CMK (cell line): ENCODE data around the gene SPATA16.
"Not testable (repeated sequence)": the region's sequence is repeated elsewhere in the genome, so short reads cannot be mapped to it uniquely, and the experiment has no call there.

ENCODE experiments used
- DNase-seq: peaks from one replicate; pipeline ENCODE4 v3.0.0-alpha.2; 2010; ENCODE audit warnings: low read depth

The SPATA16 gene

DNA sequence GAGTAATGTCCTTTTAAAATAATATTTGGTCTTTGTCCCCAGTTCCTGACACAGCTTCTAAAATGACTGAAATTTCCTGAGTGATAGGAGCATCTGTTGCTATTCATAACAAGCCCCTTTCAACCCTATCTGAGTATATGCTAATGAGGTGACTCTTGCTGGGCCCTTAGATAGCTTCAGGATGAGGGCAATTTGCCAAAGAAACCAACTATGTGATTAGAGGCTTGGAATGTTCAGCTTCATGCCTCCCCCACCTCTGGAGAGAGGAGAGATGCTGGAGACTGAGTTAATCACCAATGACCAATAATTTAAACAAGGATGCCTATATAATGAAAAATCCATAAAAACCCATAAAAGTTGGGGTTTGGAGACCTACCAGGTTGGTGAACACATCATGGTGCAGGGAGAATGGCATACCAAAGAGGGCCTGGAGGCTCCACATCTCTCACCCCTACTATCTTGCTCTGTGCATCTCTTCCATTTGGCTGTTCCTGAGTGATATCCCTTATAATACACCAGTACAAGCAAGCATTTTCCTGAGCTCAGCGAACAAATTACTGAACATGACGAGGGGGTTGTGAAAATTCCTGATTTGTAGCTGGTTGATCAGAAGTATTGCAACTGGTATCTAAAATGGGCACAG lies 201.3 kb downstream of the SPATA16 start:
- no peak for DNase-seq

- no peak for DNase-seq
Measured at GRCh38 chr3:172938788-172939187, 202.2 kb downstream of the SPATA16 start.

GRCh38 chr3:172931746-172932285 lies 209.2 kb downstream of the SPATA16 start:
- DNase-seq = no peak

DNA sequence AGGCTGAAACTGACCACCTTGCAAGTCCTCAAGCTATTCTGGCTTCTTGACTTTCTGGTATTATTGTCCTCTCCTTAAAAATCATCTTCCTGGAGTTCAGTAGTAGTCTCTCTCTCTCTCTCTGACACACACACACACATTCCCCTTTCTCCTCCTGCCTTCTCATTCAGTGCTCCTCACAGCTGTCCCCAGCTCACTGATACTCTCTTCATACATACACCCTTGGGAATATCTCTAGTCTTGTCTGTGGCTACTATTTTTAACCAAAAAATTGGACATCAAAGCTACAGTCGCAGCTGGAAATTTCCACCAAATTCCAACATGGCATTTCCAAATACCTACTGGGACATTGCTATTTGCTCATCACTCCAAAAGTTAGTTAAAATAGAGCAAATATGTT lies 211.6 kb downstream of the SPATA16 start:
- no peak for DNase-seq

- DNase-seq = no peak
Measured at GRCh38 chr3:172924546-172924945, 216.5 kb downstream of the SPATA16 start.

DNA sequence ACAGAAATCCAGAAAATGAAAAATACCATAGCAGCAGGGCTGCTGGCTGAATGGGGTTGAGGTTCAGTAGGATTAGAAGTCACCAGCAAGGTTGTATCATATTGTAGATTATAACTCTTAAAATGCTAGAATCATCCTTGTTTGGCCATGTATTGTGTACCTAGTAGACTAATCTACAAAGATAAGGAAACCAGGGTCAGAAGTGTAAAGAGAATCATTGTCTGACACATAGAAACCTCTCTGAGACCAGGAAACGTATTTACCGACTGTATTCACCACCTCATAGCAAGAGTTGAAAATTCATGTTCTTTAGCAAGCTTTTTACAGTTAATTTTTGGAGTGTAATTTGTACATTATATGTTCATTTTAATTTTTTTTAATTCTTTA lies 221.7 kb downstream of the SPATA16 start:
- DNase-seq = no peak

DNA sequence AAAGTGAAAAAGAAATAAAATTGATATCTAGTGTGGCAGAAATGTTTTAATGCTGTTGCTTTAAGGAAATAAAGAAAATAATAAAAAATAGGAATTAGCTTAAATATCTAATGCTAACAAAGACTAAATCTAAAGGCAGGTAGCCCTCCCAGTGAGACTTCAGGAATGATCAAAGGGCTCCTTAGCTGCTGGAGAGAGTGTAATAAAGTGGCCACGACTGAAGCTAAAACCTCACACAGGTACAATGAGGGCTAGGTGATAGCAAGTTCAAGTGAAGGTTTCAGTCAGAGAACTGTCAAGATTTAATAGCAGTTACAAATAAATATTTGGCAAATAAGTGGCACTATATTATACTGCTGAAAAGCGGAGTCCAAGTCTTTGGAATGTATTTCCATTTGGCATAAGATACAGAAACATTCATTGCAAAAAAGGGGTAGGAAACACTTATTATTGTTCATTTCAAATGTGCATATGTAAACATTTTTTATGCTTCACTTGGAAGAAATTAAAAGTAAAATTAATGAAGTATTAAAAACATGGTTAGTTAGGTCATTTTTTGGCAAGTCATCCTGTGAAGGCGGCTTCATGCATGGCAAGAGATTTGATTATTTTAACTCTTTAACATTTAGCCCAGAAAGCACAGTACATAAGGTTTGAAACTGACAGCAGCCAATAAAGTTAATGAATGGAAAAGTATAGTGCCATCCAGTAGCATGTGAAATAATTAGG lies 222.3 kb downstream of the SPATA16 start:
- no peak for DNase-seq

DNA sequence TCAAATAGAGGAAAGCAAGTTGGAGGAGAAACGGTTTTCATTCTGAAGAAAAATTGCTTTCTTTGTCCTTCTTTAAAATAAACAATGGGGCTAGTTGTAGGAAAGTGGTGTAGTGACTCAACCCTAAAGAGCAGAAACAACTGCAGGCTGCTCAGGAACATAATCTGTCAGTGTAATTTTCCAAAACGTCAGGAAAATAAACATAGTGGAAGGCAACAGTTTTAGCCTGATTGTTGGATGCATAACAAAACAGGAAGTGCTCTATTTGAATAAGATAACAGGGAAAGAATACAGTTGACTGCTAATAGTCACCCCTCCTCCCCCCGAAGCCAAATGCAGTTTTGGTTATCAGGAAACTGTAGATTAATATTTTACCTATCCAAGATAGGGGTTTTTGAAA lies 222.9 kb downstream of the SPATA16 start:
- DNase-seq = no peak

DNA sequence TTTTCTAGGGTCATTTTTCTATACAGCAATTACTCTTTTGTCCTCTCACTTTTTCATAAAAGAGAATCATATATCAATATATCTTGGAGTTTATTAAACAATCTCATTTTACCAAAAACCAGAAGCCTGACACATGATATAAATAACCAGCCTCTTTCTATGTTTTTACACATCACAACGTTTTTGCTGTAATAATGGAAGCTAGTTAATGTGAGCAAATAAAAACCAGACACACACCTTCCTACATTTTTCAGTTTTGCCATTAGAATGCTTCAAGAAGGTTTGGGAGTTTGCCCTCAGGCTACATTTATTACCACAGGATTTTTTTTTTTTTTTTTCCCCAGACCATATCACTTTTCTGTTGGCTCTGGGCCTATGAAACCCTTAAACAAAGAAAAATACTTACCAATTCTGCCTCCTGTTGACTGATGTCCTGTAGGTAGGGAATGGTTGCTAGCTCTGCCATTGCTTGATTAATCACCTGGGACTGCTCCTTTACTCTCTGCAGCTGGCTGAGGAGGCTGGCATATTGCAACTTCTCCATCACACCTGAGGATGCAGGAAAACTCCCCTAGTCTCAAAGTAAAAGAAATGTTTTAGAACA lies 225.0 kb downstream of the SPATA16 start:
- no peak for DNase-seq

DNA sequence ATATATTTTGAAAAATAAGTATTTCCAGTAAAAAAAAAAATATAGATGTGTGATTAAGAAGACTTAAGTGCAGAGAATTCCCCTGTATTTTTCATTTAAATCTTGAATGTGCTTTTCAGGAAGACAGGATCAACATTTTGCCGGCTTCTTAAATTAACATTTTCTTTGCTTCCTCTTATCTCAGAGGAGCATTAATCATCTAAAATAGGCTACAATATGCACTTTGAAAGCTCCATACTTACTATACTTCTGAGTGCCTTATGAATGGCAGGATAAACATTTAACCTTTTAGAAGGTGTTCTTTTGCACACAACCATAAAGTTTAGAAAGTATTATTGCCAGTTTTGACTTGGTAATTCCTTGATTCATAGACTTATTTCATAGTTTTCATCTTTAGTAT lies 226.2 kb downstream of the SPATA16 start:
- DNase-seq = no peak

DNA sequence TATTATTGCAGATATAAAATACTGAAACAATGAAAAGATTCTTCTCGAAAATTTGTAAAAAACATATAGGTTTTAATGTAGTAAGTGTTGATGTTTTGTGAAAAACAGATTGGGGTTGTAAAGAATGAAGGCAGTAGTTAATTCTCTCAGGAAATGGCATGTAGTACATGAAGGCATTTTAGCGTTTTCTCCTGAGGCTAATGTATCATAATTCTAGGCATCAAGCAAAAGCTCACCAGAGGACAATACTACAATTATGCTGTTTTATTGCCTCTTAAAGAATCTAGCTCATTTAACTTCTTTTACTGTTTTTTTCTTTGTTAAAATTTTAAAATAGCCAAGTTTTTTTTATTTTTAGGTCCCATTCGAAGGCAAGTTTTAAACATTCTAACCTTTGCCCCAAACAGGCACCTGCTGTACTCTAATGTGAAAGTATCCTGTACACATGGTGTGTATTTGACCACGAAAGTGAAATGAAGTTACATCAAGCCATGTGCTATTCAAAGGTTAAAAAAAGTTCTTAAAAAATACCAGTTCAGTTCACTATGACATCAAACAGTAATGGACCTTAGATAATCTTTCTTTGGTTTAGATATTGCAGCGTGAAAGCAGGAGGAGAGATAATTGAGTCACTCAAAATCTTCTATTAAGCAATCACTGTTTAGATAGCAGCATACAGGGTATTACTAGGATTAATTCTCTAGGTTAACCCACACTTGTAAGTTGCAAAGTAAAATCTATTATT lies 227.0 kb downstream of the SPATA16 start:
- DNase-seq = no peak

DNA sequence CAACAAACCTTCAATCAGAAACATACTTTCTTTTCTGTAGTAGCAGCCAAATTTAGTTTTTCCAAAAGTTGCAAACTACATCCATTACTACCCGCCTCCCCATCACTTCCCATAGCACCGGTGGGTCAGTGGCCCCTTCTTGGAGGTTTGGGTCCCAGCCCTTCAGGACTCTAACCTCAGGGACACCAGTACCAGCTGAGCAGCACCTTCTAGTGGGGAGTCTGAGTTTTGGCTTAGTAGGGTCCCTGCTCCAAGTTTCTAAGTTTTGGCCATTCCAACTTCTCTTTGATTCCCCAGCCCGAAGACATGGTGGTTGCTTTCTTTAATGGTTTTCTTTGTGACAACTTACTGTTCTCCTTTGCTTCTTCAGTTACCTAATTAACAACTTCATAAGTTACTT lies 229.9 kb downstream of the SPATA16 start:
- no peak for DNase-seq

- DNase-seq = no peak
Measured at GRCh38 chr3:172908771-172909270, 232.2 kb downstream of the SPATA16 start.

DNA sequence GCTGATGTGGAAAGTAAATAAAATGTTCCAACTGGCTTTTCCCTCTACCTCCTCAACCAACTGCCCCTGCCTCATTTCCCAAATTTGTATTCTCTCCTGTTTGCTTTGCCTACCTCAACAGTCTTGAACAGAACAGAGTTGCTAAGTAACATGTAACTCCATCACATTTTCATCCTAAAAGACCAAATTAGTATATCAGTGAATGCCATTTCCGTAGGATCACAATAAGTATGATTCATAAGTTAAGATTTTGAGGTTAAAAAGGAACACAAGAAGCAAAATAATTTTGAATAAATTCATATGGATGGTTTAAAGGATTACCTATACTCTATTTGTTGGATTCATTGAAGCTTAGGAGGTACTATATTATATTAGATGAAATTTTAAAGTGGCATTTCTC lies 235.6 kb downstream of the SPATA16 start:
- no peak for DNase-seq

DNA sequence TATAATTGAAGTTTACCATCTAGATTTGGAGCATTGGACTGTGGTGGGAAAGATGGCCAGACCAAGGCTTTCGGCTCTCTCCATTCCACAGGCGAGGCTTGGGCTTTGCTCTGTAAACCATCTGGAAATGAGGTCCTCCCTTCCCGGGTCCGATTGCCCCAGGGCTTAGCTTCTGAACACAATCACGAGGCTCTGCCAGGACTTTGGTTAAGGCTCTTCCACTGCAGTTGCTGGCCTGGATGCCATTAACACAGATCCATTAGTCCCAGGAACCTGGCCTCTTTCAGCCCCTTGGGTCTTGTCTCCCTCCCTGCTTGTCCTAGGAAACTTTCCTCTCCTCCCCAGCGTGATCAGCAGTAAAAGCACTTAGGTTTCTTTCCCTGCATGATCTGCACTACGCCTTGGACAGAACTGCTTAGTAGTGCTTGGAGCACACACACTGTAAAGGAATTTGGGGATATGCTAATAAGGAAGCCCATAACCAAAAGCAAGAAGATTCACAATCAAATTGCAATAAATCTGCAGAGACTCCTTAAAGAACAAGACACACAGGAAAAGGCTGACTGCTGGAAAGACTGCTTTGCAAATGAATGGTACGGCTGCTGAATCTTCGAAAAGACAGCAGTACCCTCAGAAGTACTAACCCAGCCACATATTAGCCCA lies 236.2 kb downstream of the SPATA16 start:
- DNase-seq = no peak

DNA sequence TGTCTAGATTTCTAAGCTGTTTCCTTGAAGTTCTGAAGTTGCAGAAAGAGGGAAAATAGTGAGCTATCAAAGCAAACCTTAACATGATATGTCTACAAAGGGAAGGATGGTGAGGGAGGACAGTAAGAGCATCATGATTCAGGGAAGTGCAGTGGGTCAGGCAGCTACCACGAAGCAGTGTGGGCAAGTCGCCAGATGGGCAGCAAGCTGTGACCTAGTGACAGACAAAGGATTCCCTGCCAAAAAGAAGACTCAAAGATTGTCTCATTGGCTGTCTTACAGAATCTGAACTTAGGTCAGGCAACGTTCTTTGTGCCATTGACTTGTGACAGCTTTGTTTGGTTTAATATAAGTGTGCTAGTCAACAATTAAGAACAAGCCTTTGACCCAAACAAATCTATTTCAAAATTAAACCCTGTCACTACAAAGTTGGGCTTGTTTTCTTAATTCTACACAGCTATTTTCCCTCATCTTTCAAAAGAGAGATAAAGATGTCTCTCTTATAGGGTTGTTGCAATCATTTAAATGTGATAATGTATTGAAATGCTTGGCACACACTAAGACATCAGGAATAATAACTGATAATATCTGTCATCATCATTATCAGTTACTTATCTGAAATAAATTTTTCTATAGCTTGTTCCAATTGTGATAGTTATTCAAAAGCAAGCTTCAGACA lies 237.3 kb downstream of the SPATA16 start:
- DNase-seq = no peak

- no peak for DNase-seq
Measured at GRCh38 chr3:172892158-172892557, 248.9 kb downstream of the SPATA16 start.

GRCh38 chr3:172885704-172886103 lies 255.3 kb downstream of the SPATA16 start:
- no peak for DNase-seq

GRCh38 chr3:172882563-172882962 lies 258.5 kb downstream of the SPATA16 start:
- no peak for DNase-seq

DNA sequence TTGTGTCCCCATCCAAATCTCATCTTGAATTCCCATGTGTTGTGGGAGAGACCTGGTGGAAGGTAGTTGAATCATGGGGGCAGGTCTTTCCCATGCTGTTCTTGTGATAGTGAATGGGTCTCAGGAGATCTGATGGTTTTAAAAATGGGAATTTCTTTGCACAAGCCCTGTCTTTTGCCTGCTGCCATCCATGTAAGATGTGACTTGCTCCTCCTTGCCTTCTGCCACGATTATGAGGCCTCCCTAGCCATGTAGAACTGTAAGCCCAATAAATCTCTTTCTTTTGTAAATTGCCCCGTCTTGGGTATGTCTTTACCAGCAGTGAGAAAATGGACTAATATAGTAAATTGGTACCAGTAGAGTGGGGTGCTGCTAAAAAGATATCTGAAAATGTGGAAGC lies 261.7 kb downstream of the SPATA16 start:
- not testable (repeated sequence) for DNase-seq

GRCh38 chr3:172877011-172877410 lies 264.0 kb downstream of the SPATA16 start:
- DNase-seq = no peak
